ENCODE measurements around the gene TGFBR1.

DNA sequence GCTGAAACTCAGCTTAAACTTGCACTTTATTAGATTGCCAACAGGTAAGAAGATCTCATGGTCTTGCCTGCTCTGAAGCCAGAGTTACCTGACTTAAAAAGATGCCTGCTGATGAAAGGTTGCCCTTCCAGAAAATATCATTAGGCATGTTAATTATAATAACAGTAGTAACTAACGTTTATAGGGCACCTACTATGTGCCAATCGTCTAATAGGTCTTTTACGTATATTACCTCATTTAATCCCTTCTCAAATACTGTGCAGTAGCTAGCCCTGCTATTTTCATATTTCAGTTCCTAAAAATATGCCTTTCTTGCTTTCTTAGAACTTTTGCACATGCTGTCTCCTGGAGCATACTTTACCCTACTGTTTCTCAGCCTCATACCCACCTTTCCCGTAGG is 40.1 kb downstream of the TGFBR1 start:
- TF ChIP-seq, protein P1, sequence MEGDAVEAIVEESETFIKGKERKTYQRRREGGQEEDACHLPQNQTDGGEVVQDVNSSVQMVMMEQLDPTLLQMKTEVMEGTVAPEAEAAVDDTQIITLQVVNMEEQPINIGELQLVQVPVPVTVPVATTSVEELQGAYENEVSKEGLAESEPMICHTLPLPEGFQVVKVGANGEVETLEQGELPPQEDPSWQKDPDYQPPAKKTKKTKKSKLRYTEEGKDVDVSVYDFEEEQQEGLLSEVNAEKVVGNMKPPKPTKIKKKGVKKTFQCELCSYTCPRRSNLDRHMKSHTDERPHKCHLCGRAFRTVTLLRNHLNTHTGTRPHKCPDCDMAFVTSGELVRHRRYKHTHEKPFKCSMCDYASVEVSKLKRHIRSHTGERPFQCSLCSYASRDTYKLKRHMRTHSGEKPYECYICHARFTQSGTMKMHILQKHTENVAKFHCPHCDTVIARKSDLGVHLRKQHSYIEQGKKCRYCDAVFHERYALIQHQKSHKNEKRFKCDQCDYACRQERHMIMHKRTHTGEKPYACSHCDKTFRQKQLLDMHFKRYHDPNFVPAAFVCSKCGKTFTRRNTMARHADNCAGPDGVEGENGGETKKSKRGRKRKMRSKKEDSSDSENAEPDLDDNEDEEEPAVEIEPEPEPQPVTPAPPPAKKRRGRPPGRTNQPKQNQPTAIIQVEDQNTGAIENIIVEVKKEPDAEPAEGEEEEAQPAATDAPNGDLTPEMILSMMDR (IDR thresholded peaks at IDR 0.05) = no peak
- no peak for TF ChIP-seq EZH2 (IDR thresholded peaks at IDR 0.05)
